ENCODE data around the gene UBN2.

- TF ChIP-seq, protein P1, sequence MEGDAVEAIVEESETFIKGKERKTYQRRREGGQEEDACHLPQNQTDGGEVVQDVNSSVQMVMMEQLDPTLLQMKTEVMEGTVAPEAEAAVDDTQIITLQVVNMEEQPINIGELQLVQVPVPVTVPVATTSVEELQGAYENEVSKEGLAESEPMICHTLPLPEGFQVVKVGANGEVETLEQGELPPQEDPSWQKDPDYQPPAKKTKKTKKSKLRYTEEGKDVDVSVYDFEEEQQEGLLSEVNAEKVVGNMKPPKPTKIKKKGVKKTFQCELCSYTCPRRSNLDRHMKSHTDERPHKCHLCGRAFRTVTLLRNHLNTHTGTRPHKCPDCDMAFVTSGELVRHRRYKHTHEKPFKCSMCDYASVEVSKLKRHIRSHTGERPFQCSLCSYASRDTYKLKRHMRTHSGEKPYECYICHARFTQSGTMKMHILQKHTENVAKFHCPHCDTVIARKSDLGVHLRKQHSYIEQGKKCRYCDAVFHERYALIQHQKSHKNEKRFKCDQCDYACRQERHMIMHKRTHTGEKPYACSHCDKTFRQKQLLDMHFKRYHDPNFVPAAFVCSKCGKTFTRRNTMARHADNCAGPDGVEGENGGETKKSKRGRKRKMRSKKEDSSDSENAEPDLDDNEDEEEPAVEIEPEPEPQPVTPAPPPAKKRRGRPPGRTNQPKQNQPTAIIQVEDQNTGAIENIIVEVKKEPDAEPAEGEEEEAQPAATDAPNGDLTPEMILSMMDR (IDR thresholded peaks at IDR 0.05), result no peak
- no peak for TF ChIP-seq EP300 (IDR thresholded peaks at IDR 0.05)
- no peak for TF ChIP-seq POLR2A (IDR thresholded peaks at IDR 0.05)
- TF ChIP-seq POLR2AphosphoS5 (IDR thresholded peaks at IDR 0.05), result no peak
Measured at GRCh38 chr7:139292821-139293220, 61.8 kb downstream of the UBN2 start.

Measured in stomach (tissue), 4 donors.